Esophagus squamous epithelium (tissue), 5 donors: ENCODE measurements around the gene SH2D7. TPM values are rescaled to one million over a fixed set of nuclear protein-coding genes. Genes with fewer than 3 reads are reported as not detected.

Source experiments
- DNase-seq: peaks from one replicate; lab custom pipeline; 2025; lab: John Stamatoyannopoulos, UW
- H3K27ac ChIP-seq, 4 donors: fragments of 200-600 bp; sonication (generic); one replicate each; pipeline ENCODE4 v1.5.1; 2016 to 2019; ENCODE audit warnings: mild to moderate bottlenecking in 1 of 4
- H3K27me3 ChIP-seq, 4 donors: fragments of 200-600 bp; sonication (generic); 1 replicate in 3 of 4; 2 replicates in 1 of 4; pipeline versions ENCODE4 v1.5.1 to v1.6.0; 2017 to 2021; ENCODE audit warnings: antibody characterized with exemption in 1 of 4
- H3K36me3 ChIP-seq, 3 donors: fragments of 200-600 bp; sonication (generic); one replicate each; pipeline ENCODE4 v1.5.1; 2016 to 2019
- H3K4me1 ChIP-seq, 3 donors: fragments of 200-600 bp; sonication (generic); one replicate each; pipeline ENCODE4 v1.5.1; 2017 to 2019
- H3K4me3 ChIP-seq, 4 donors: fragments of 200-600 bp; sonication (generic); 1 replicate in 3 of 4; 2 replicates in 1 of 4; pipeline ENCODE4 v1.5.1; 2016 to 2019; ENCODE audit warnings: mild to moderate bottlenecking in 2 of 4, moderate library complexity in 1 of 4
- H3K9me3 ChIP-seq, 3 donors: fragments of 200-600 bp; sonication (generic); one replicate each; pipeline ENCODE4 v1.5.1; 2016 to 2019
- CTCF ChIP-seq, 6 experiments: fragments of 450-650 bp in 4 of 6; fragments of 200-600 bp in 2 of 6; sonication (generic) in 2 of 6; IDR thresholded peaks; one replicate each; pipeline ENCODE4 v1.5.1; 2016 to 2019; ENCODE audit warnings: antibody characterized with exemption in 6 of 6, mild to moderate bottlenecking in 4 of 6, moderate library complexity in 4 of 6
- POLR2A ChIP-seq, 4 donors: fragments of 450-650 bp; IDR thresholded peaks; one replicate each; pipeline ENCODE4 v1.6.1; 2017; ENCODE audit warnings: antibody characterized with exemption in 4 of 4, mild to moderate bottlenecking in 4 of 4, moderate library complexity in 3 of 4
- WGBS, 2 donors: methylation state at CpG; one replicate each; pipeline ENCODE4 v1.1.5; 2018; 5-methylcytosine and 5-hydroxymethylcytosine counted together
- intact Hi-C: fragments of 100-400 bp; cut with DNase I; formaldehyde crosslinking; loops from one replicate; pipeline ENCODE4 v1.15.0; 2022
- total RNA-seq, 4 donors: library from RNA; depleted of rRNA; stranded (reverse); fragments of >200 nt; gene quantifications; one replicate each; pipeline ENCODE4 v1.1.0, GENCODE V29; 2016
- donor health status: DM: yes; HTN: yes; CAD: no.

The SH2D7 gene
- total RNA-seq, 4 donors from 2014 or later: not detected

GRCh38 chr15:78083687-78084448 is 8.5 kb upstream of the SH2D7 start:
- WGBS, 2 donors: 84 to 88% methylated on average over 4 to 6 of the region's 6 CpGs
- DNase-seq: no peak
- peaks cover 0 to 9% (median 0%) of the 10 kb centered on the region in 3 donors for H3K4me1 ChIP-seq
- no peak overlapping the region for H3K4me3 ChIP-seq
- no peak overlapping the region for H3K27ac ChIP-seq
- intact Hi-C loops: no loop called here
- H3K27me3 ChIP-seq: no peaks in the 10 kb centered on the region
- TF ChIP-seq POLR2A (IDR thresholded peaks at IDR 0.05): no peak
- TF ChIP-seq CTCF (IDR thresholded peaks at IDR 0.05): no peak
- no peaks in the 10 kb centered on the region for H3K9me3 ChIP-seq
- H3K36me3 ChIP-seq: no peaks in the 10 kb centered on the region

- no peaks in the 10 kb centered on the region for H3K9me3 ChIP-seq
- DNase-seq: no peak
- intact Hi-C loops: no loop called here
- H3K27ac ChIP-seq: no peak overlapping the region
- H3K27me3 ChIP-seq: no peaks in the 10 kb centered on the region
- no peaks in the 10 kb centered on the region for H3K36me3 ChIP-seq
- no peak overlapping the region for H3K4me3 ChIP-seq
- no peak for TF ChIP-seq CTCF (IDR thresholded peaks at IDR 0.05)
- no peak for TF ChIP-seq POLR2A (IDR thresholded peaks at IDR 0.05)
- WGBS, 2 donors: 88% methylated on average over 5 of the region's 5 CpGs; no CpG with 5 or more reads in 1 of the 2 donors
- peaks cover 0 to 9% (median 0%) of the 10 kb centered on the region in 3 donors for H3K4me1 ChIP-seq
Measured at GRCh38 chr15:78084449-78084750, 8.0 kb upstream of the SH2D7 start.

GRCh38 chr15:78085928-78086327 is 6.4 kb upstream of the SH2D7 start:
- no peak for TF ChIP-seq POLR2A (IDR thresholded peaks at IDR 0.05)
- TF ChIP-seq CTCF (IDR thresholded peaks at IDR 0.05): no peak
- no peaks in the 10 kb centered on the region for H3K9me3 ChIP-seq
- DNase-seq: no peak
- no peaks in the 10 kb centered on the region for H3K27me3 ChIP-seq
- 50 to 60% methylated on average over 1 of the region's 1 CpG for WGBS, 2 donors
- H3K4me3 ChIP-seq: no peak overlapping the region
- no peaks in the 10 kb centered on the region for H3K36me3 ChIP-seq
- intact Hi-C loops: no loop called here
- peaks cover 0 to 9% (median 0%) of the 10 kb centered on the region in 3 donors for H3K4me1 ChIP-seq
- no peak overlapping the region for H3K27ac ChIP-seq

GRCh38 chr15:78087951-78088772 is 4.2 kb upstream of the SH2D7 start:
- Histone ChIP-seq H3K9me3 (no peaks in the 10 kb centered on the region), H3K4me1 (peaks cover 0 to 10% (median 0%) of the 10 kb centered on the region in 3 donors), H3K4me3 (no peak overlapping the region), H3K27ac (no peak overlapping the region), H3K27me3 (no peaks in the 10 kb centered on the region), H3K36me3 (no peaks in the 10 kb centered on the region)
- intact Hi-C loops: no loop called here
- TF ChIP-seq CTCF (IDR thresholded peaks at IDR 0.05): no peak
- TF ChIP-seq POLR2A (IDR thresholded peaks at IDR 0.05): no peak
- DNase-seq: no peak
- WGBS, 2 donors: 74 to 75% methylated on average over 12 of the region's 12 CpGs

- intact Hi-C loops: no loop called here
- Histone ChIP-seq H3K4me3 (no peak overlapping the region), H3K9me3 (no peaks in the 10 kb centered on the region), H3K36me3 (no peaks in the 10 kb centered on the region), H3K27me3 (no peaks in the 10 kb centered on the region), H3K4me1 (peaks cover 0 to 15% (median 0%) of the 10 kb centered on the region in 3 donors), H3K27ac (no peak overlapping the region)
- DNase-seq: no peak
- WGBS, 2 donors: 83 to 88% methylated on average over 3 of the region's 3 CpGs
- TF ChIP-seq POLR2A (IDR thresholded peaks at IDR 0.05): no peak
- TF ChIP-seq CTCF (IDR thresholded peaks at IDR 0.05): no peak
Measured at GRCh38 chr15:78088773-78089080, 3.6 kb upstream of the SH2D7 start.
